Measurements from ENCODE around the gene FHDC1.

FHDC1 gene

GRCh38 chr4:153001626-153002025, 65.5 kb downstream of the FHDC1 start:
- no peak for DNase-seq (ENCODE audit: low read depth in 1 of 2, low spot score in 1 of 2)

- DNase-seq (ENCODE audit: low read depth in 1 of 2, low spot score in 1 of 2) = no peak
These were observed 66.0 kb downstream of the FHDC1 start for GRCh38 chr4:153002110-153002509.

- DNase-seq (ENCODE audit: low read depth in 1 of 2, low spot score in 1 of 2) = no peak
These were observed 68.1 kb downstream of the FHDC1 start for GRCh38 chr4:153004081-153004850.

GRCh38 chr4:153005899-153006381, 69.8 kb downstream of the FHDC1 start:
- DNase-seq (ENCODE audit: low read depth in 1 of 2, low spot score in 1 of 2) = no peak

GRCh38 chr4:153008578-153009199, 72.6 kb downstream of the FHDC1 start:
- DNase-seq (ENCODE audit: low read depth in 1 of 2, low spot score in 1 of 2) = no peak

- DNase-seq (ENCODE audit: low read depth in 1 of 2, low spot score in 1 of 2) = no peak
These were observed 74.0 kb downstream of the FHDC1 start for GRCh38 chr4:153010146-153010545.

- no peak for DNase-seq (ENCODE audit: low read depth in 1 of 2, low spot score in 1 of 2)
These were observed 77.3 kb downstream of the FHDC1 start for GRCh38 chr4:153013202-153013977.

- DNase-seq (ENCODE audit: low read depth in 1 of 2, low spot score in 1 of 2) = no peak
These were observed 78.3 kb downstream of the FHDC1 start for GRCh38 chr4:153014460-153014859.

GRCh38 chr4:153016592-153016991, 80.5 kb downstream of the FHDC1 start:
- DNase-seq (ENCODE audit: low read depth in 1 of 2, low spot score in 1 of 2) = no peak

- DNase-seq (ENCODE audit: low read depth in 1 of 2, low spot score in 1 of 2) = no peak
These were observed 81.9 kb downstream of the FHDC1 start for GRCh38 chr4:153018031-153018430.

- DNase-seq (ENCODE audit: low read depth in 1 of 2, low spot score in 1 of 2) = no peak
These were observed 82.6 kb downstream of the FHDC1 start for GRCh38 chr4:153018684-153019083.

GRCh38 chr4:153019906-153020305, 83.8 kb downstream of the FHDC1 start:
- no peak for DNase-seq (ENCODE audit: low read depth in 1 of 2, low spot score in 1 of 2)

- DNase-seq (ENCODE audit: low read depth in 1 of 2, low spot score in 1 of 2) = no peak
These were observed 84.3 kb downstream of the FHDC1 start for GRCh38 chr4:153020457-153020856.

- DNase-seq (ENCODE audit: low read depth in 1 of 2, low spot score in 1 of 2) = no peak
These were observed 85.2 kb downstream of the FHDC1 start for GRCh38 chr4:153021276-153021675.

GRCh38 chr4:153022241-153022715, 86.2 kb downstream of the FHDC1 start:
- DNase-seq (ENCODE audit: low read depth in 1 of 2, low spot score in 1 of 2) = no peak

GRCh38 chr4:153023139-153023538, 87.0 kb downstream of the FHDC1 start:
- DNase-seq (ENCODE audit: low read depth in 1 of 2, low spot score in 1 of 2) = no peak

GRCh38 chr4:153023692-153024394, 87.7 kb downstream of the FHDC1 start:
- DNase-seq (ENCODE audit: low read depth in 1 of 2, low spot score in 1 of 2) = no peak

GRCh38 chr4:153024466-153024865, 88.3 kb downstream of the FHDC1 start:
- DNase-seq (ENCODE audit: low read depth in 1 of 2, low spot score in 1 of 2) = no peak

GRCh38 chr4:153025406-153025805, 89.3 kb downstream of the FHDC1 start:
- no peak for DNase-seq (ENCODE audit: low read depth in 1 of 2, low spot score in 1 of 2)

- no peak for DNase-seq (ENCODE audit: low read depth in 1 of 2, low spot score in 1 of 2)
These were observed 90.6 kb downstream of the FHDC1 start for GRCh38 chr4:153026591-153027346.

Measured in activated T-helper 1 cell treated with anti-CD3 and anti-CD28 coated beads, Interleukin-2, amount 50 U/mL, for 16 hours (primary cell).